HG03175 (cell line): ENCODE measurements around the gene SH3GL3.

Experiments
- ATAC-seq: cut with Tn5 transposase; IDR thresholded peaks from one replicate; pipeline ENCODE4 v1.9.1; 2021; ENCODE audit warnings: mild to moderate bottlenecking, moderate library complexity; ENCODE audit not compliant: unreplicated experiment

The SH3GL3 gene

DNA sequence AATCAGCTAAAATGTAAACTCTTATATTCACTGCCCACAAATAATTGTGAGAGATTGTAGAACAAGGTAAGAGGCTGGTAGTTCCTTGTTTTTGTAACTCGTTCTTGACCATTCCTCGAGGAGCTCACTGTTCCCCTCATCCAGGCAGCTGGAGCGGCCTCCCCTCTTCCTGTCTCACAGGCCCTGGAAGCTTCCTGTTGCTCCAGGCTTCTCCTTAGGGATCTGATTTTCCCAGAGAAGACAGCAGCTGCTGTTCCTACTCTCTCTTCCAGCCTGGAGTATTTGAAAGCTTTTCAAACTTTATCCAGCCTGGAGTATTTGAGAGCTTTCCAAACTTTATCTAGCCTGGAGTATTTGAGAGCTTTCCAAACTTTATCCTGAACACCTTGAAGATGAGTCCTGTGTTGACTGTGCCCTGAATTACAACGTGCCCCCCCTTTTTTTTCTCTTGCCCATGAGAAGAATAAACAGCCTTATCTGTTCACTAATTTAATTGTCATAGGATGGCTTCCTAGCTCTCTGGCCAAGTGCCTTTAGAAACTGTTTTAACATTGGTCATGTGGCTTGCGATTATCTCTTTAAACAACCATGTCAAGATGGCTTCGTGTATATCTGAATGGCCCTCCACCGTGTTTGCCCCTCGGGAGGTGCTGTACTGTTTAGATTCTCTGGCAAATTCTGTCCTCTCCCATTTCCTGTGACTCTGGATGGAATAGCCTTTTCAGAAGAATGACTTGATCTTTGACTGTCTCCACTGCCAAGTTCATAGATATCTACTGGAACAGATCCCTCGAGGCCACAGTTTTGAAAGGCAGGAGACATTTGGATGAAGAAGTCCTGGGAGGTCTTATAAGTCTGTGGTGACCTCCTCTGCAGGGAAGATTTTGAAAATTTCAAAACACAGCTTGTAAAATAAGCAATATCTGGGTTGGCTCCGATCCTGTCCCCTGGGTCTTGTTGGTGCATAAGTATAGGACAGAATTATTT is 211.6 kb downstream of the SH3GL3 start:
- ATAC-seq = no peak

GRCh38 chr15:83659417-83659812 is 212.3 kb downstream of the SH3GL3 start:
- no peak for ATAC-seq

GRCh38 chr15:83665480-83665879 is 218.3 kb downstream of the SH3GL3 start:
- no peak for ATAC-seq
